ENCODE results near the gene TTLL8.

- TF ChIP-seq CTCF (IDR thresholded peaks at IDR 0.05) (no peak), POLR2A (IDR thresholded peaks at IDR 0.05) (no peak)
These were observed 1.7 kb downstream of the TTLL8 start for GRCh38 chr22:50056214-50056972.
